Effector memory CD8-positive, alpha-beta T cell (primary cell): ENCODE measurements around the gene PLPP2.
"Not testable (repeated sequence)": the region's sequence is repeated elsewhere in the genome, so short reads cannot be mapped to it uniquely, and the experiment has no call there.

Experiments used
- ATAC-seq: fragments of 150-1000 bp; cut with Tn5 transposase; replicated peaks from 2 replicates; pipeline ENCODE4 v1.10.0; 2021; ENCODE audit warnings: mild to moderate bottlenecking, moderate library complexity
- DNase-seq, 3 experiments: peaks; one replicate each; pipeline ENCODE4 v3.0.0; 2021
- H3K27ac Mint-ChIP-seq, 2 donors: one replicate each; pipeline ENCODE4 v1.8.0; 2022; ENCODE audit warnings: mild to moderate bottlenecking in 2 of 2, mixed read lengths in 2 of 2, moderate library complexity in 2 of 2
- H3K27me3 Mint-ChIP-seq, 2 donors: one replicate each; pipeline ENCODE4 v1.8.0; 2022; ENCODE audit warnings: mixed read lengths in 2 of 2
- H3K36me3 Mint-ChIP-seq: one replicate; pipeline ENCODE4 v1.8.0; 2022; ENCODE audit warnings: mild to moderate bottlenecking, moderate library complexity, mixed read lengths; ENCODE audit not compliant: insufficient read depth
- H3K4me1 Mint-ChIP-seq, 2 donors: one replicate each; pipeline ENCODE4 v1.8.0; 2022; ENCODE audit warnings: low read depth in 2 of 2, mixed read lengths in 2 of 2
- H3K4me3 Mint-ChIP-seq, 2 donors: one replicate each; pipeline ENCODE4 v1.8.0; 2022; ENCODE audit warnings: mild to moderate bottlenecking in 2 of 2, mixed read lengths in 2 of 2, moderate library complexity in 2 of 2
- H3K9me3 Mint-ChIP-seq, 2 donors: one replicate each; pipeline ENCODE4 v1.8.0; 2022; ENCODE audit warnings: mixed read lengths in 2 of 2

PLPP2 gene

DNA sequence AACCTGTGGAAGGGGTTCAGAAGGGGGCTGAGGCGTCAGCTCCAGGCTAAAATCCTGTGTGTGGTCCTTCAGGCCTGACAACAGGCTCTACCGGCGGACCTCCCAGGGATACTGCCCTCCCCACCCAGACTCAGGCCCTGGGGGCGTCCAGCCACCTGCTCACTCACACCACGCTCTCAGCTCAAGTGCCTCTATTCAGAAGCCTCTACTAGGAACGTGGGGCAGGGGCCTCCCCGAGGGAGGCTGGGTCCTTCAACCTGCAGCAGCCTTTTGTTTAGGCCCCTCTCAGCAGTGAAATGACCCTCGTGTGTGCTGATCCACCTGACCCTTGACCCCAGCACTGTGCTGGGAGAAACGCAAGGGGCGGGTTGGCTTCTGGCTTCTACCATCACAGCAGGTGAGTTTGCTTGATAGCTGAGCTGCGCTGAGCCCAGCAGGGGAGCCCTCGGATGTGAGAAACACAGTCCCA is 10.6 kb downstream of the PLPP2 start:
- no peaks in the 10 kb centered on the region for H3K4me1 Mint-ChIP-seq
- H3K9me3 Mint-ChIP-seq = no peaks in the 10 kb centered on the region
- no peak overlapping the region for H3K4me3 Mint-ChIP-seq
- H3K27ac Mint-ChIP-seq = no peak overlapping the region
- ATAC-seq = no peak
- H3K27me3 Mint-ChIP-seq = peaks cover 40 to 56% of the 10 kb centered on the region in 2 donors
- no peaks in the 10 kb centered on the region for H3K36me3 Mint-ChIP-seq
- no peak for DNase-seq

DNA sequence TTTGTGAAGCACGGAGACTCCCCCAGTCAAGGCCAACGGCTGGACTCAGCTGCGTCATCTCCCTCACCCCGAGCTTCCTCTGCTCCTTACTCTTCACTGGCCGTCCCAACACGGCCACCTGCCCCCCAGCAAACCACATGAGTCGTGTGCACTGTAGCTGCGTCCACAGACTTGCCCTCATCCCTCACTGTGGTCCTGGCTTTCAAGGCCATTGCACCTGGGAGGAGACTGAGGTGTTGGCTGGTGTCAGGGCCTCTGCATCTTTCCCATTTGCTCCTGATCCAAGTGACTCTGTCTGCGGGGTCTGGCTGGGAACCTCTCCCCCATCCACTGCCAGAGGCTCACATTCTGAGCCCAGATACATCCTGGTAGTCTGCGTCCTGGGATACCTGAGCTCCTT is 11.5 kb downstream of the PLPP2 start:
- Mint-ChIP-seq H3K4me3 (no peak overlapping the region), H3K27ac (no peak overlapping the region), H3K4me1 (no peaks in the 10 kb centered on the region), H3K36me3 (no peaks in the 10 kb centered on the region), H3K9me3 (no peaks in the 10 kb centered on the region), H3K27me3 (peaks cover 47 to 66% of the 10 kb centered on the region in 2 donors)
- DNase-seq = no peak
- ATAC-seq = no peak

DNA sequence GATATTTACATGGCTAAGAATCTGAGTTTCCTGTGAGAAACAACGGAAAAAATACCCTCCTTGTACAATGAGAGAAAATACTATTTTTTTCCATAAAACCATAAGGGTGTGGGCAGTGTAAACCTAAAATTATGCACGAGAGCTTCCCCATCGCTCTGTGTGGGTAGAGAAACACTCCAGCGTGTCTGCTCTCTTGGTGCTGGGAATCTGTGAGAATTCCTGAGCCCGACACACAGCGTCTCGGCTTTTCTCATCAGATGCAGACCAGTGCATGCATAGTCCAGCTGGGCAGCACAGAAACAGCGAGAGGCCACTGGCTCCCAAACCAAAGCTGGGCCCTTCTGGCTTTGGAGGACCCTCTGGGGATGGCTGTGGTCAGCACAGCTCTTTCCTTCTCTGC is 12.0 kb downstream of the PLPP2 start:
- no peak overlapping the region for H3K27ac Mint-ChIP-seq
- no peak for DNase-seq
- H3K36me3 Mint-ChIP-seq = no peaks in the 10 kb centered on the region
- ATAC-seq = no peak
- H3K9me3 Mint-ChIP-seq = no peaks in the 10 kb centered on the region
- H3K4me1 Mint-ChIP-seq = no peaks in the 10 kb centered on the region
- H3K27me3 Mint-ChIP-seq = peaks cover 47 to 66% of the 10 kb centered on the region in 2 donors
- H3K4me3 Mint-ChIP-seq = no peak overlapping the region

DNA sequence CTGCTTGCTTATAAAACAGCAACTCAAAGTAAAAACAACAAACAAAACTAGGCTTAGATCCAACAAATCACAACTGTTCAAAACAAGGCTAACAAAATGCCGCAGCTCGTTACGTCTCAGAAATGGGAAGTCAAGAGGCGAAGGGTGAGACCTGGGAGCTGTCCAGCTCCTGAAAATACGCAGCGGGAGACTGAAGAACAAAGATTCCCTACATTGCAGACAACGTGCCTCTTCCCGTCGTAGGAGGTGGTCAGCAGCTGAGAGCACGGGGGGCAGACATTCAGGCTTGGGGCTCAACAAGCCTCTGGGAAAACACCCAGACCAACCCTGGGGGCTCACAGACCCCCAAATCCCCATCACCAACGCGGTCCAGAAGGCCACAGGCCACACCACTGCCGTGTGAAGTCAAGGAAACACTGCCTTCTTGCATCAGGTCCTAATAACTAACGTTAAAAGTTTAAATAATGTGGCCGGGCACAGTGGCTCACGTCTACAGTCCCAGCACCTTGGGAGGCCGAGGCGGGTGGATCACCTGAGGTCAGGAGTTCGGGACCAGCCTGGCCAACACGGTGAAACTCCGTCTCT is 13.5 kb downstream of the PLPP2 start:
- Mint-ChIP-seq H3K27ac (no peak overlapping the region), H3K4me3 (no peak overlapping the region), H3K9me3 (no peaks in the 10 kb centered on the region), H3K4me1 (no peaks in the 10 kb centered on the region), H3K36me3 (no peaks in the 10 kb centered on the region), H3K27me3 (peaks cover 47 to 66% of the 10 kb centered on the region in 2 donors)
- DNase-seq (no peak), ATAC-seq (no peak)

DNA sequence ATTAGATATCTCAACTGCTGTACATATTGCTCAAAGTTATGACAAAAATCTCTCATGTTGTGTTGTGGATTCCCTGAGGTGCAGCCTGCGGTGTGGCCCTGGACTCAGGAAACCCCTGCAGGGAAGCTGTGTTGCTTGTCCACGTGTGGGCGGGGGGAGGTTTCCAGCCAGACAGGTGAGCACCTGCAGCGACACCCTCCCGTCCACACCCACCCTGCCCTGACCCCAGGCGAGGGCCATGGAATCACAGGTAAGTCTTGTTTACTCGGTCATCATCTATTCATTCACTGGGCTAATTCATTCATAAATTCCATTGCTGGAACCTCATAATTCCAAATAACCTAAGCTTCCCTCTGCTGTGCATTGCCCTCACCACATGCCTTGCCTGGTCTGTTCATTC is 14.1 kb downstream of the PLPP2 start:
- Mint-ChIP-seq H3K36me3 (no peaks in the 10 kb centered on the region), H3K4me3 (no peak overlapping the region), H3K4me1 (no peaks in the 10 kb centered on the region), H3K27ac (no peak overlapping the region), H3K9me3 (no peaks in the 10 kb centered on the region), H3K27me3 (peaks cover 47 to 66% of the 10 kb centered on the region in 2 donors)
- ATAC-seq = no peak
- DNase-seq = no peak

DNA sequence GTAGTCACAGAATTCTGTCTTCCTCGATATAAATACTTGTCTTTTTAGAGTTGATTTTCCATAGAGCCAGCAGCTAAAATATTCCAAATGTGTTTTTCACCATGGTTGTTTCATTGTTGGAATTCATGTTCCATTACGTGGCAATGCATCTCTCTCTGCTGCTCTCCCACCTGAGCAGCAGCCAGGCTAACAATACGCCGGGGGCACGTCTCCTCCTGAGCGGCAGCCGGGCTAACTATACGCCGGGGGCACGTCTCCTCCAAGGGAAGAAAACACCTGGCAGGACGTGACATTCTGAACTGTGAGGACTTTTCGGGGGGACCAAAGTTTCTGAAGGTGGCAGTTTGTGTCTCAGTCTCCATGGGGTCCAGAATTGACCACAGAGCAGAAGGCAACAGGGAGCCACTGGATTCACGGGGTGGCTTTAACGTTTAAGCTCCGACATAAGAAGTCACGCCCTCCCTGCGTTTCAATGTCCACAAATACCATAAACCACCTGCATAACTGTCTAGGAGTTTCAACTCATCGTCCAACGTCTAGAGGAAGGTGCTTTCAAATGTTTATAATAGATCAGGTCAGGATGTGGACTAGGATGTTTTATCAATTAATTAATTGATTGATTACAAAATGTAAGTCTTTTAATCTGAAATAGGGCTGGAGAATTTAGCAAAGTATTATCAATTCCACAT is 15.1 kb downstream of the PLPP2 start:
- Mint-ChIP-seq H3K36me3 (no peaks in the 10 kb centered on the region), H3K27ac (no peak overlapping the region), H3K4me1 (no peaks in the 10 kb centered on the region), H3K27me3 (peaks cover 41 to 57% of the 10 kb centered on the region in 2 donors), H3K4me3 (no peak overlapping the region), H3K9me3 (no peaks in the 10 kb centered on the region)
- ATAC-seq (no peak), DNase-seq (no peak)

DNA sequence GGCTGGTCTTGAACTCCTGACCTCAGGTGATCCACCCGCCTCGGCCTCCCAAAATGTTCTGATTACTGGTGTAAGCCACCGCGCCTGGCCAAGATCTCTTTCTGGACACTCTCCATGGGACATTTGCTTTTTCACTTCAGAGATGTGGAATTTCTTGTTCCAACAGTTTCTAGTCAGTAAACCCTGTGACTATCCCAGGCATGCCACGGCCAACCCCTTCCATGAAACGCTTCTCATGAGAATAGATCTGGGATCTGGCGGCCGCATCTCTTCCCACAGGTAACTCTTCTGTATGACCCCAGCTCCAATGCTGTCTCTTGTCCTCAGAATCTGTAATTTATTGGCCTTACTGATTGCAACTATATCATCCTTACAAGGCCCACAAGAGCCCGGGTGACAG is 16.2 kb downstream of the PLPP2 start:
- H3K27me3 Mint-ChIP-seq = peaks cover 40 to 47% of the 10 kb centered on the region in 2 donors
- no peak for ATAC-seq

DNA sequence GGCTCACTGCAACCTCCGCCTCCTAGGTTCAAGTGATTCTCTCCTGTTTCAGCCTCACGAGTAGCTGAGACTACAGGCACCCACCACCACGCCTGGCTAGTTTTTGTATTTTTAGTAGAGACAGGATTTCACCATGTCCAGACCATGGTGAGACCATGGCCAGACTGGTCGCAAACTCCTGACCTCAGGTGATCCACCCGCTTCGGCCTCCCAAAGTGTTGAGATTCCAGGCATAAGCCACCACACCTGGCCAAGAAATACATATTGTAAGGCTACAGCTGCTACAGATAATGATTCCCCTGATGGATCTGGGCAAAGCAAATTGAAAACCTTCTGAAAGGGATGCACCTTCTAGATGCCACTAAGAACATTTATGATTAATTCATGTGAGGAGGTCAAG is 17.8 kb downstream of the PLPP2 start:
- Mint-ChIP-seq H3K27ac (no peak overlapping the region), H3K36me3 (no peaks in the 10 kb centered on the region), H3K27me3 (peaks cover 40 to 49% of the 10 kb centered on the region in 2 donors), H3K4me3 (no peak overlapping the region), H3K9me3 (no peaks in the 10 kb centered on the region), H3K4me1 (no peaks in the 10 kb centered on the region)
- ATAC-seq (no peak), DNase-seq (no peak)

More for the DNA sequence above, 16.2 kb downstream of the PLPP2 start:
- Mint-ChIP-seq H3K4me3 (no peak overlapping the region), H3K9me3 (no peaks in the 10 kb centered on the region), H3K36me3 (no peaks in the 10 kb centered on the region), H3K27ac (no peak overlapping the region), H3K4me1 (no peaks in the 10 kb centered on the region)
- no peak for DNase-seq

DNA sequence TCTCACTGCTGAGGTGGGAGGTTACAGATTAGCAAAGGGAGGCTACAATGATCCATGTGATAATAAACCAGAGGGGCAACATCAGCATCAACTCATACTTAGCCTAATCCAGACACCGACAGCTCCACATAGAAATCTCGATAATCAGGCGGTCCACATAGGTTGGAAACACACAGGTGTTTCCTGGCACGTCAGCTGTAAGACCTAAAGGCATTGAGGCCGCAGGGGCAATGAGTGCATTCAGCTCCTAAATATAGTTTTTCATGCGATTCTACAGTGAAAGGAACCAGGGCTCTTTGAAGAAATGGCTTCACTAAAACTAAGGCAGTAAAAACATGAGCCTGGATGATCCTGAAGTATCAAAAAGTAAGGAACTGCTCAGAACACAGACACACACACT is 19.3 kb downstream of the PLPP2 start:
- H3K36me3 Mint-ChIP-seq = no peaks in the 10 kb centered on the region
- no peaks in the 10 kb centered on the region for H3K9me3 Mint-ChIP-seq
- ATAC-seq = no peak
- H3K4me1 Mint-ChIP-seq = peaks cover 4 to 5% of the 10 kb centered on the region in 2 donors
- H3K27ac Mint-ChIP-seq = no peak overlapping the region
- H3K27me3 Mint-ChIP-seq = peaks cover 28 to 47% of the 10 kb centered on the region in 2 donors
- H3K4me3 Mint-ChIP-seq = no peak overlapping the region
- DNase-seq = no peak

DNA sequence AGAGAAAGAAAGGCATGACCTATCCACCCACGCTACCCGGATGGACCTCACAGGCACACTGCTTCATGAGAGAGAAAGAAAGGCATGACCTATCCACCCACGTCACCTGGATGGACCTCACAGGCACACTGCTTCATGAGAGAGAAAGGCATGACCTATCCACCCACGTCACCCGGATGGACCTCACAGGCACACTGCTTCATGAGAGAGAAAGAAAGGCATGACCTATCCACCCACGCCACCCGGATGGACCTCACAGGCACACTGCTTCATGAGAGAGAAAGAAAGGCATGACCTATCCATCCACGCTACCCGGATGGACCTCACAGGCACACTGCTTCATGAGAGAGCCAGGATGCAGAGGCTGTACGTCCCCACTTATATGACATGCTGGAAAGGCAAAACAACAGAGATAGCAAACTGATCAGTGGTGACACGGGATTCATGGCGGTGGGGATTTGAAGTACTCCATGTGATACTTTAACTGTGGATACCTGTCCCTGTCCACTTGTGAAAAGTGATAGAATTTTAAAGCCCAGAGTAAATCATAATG is 20.4 kb downstream of the PLPP2 start:
- H3K4me3 Mint-ChIP-seq, ATAC-seq, H3K27ac Mint-ChIP-seq, H3K4me1 Mint-ChIP-seq, H3K36me3 Mint-ChIP-seq, H3K9me3 Mint-ChIP-seq, DNase-seq: not testable (repeated sequence)
- H3K27me3 Mint-ChIP-seq = peaks cover 19 to 45% of the 10 kb centered on the region in 2 donors

DNA sequence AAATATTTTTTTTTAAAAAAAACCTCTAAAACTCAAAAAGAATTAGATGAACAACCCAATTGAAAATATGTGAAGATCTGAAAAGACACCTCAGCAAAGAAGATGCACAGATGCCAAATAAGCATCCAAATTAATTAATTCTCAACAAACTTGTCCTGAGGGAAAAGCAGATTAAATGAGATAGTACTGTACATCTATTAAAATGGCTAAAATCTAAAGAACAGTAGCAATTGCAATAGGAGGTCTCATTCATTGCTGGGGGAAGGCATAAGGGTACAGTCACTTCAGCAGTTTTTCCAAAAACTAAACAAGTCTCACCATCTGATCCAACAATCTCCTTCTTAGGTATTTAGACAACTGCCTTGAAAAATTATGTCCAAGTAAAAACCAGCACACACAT is 22.0 kb downstream of the PLPP2 start:
- H3K4me1 Mint-ChIP-seq = peaks cover 8 to 10% of the 10 kb centered on the region in 2 donors
- no peak overlapping the region for H3K27ac Mint-ChIP-seq
- ATAC-seq (no peak), DNase-seq (no peak)
- no peak overlapping the region for H3K4me3 Mint-ChIP-seq
- no peaks in the 10 kb centered on the region for H3K36me3 Mint-ChIP-seq
- no peaks in the 10 kb centered on the region for H3K9me3 Mint-ChIP-seq
- H3K27me3 Mint-ChIP-seq = peaks cover 24 to 46% of the 10 kb centered on the region in 2 donors

DNA sequence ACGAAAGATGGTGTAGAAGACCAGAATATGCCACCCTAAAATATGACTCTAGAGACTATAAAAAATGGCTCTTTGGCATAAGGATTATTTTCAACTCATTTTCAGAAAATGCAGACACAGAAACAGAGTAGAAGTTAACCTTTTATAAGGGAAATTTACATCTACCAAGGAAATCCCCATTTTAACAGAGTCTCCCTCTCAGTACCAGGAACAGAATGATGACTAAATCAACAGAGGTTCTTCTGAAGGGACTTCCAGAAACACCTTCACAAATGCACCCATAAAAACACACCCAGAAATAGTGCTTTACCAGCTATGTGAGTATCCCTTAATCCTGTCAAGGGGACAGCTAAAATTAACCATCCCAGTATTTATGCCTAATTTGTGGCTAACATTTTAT is 29.1 kb downstream of the PLPP2 start:
- ATAC-seq = no peak
- Mint-ChIP-seq H3K4me3 (no peak overlapping the region), H3K27me3 (peaks cover 35 to 55% of the 10 kb centered on the region in 2 donors), H3K9me3 (no peaks in the 10 kb centered on the region), H3K27ac (no peak overlapping the region), H3K36me3 (peaks cover 3% of the 10 kb centered on the region), H3K4me1 (peaks cover 4 to 6% of the 10 kb centered on the region in 2 donors)
- DNase-seq = no peak

DNA sequence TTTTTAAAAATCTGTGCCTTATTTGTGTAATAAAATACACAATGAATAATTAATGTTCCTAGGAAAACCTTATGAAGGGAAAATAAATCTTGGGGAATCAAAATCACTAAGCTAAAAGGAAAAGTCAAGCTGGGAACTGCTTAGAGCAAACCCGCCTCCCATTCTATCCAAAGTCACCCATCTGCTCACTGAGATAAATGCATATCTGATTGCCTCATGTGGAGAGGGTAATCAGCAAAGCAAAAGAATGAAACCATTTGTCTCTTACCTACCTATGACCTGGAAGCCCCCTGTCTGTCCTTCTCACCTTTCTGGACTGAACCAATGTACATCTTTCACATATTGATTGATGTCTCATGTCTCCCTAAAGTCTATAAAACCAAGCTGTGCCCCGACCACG is 34.4 kb downstream of the PLPP2 start:
- peaks cover 25 to 66% of the 10 kb centered on the region in 2 donors for H3K27me3 Mint-ChIP-seq
- H3K4me3 Mint-ChIP-seq, H3K36me3 Mint-ChIP-seq, H3K4me1 Mint-ChIP-seq, DNase-seq, ATAC-seq, H3K27ac Mint-ChIP-seq, H3K9me3 Mint-ChIP-seq: not testable (repeated sequence)
